Loucy (cell line): Measurements from ENCODE around the gene TSEN2.

Source experiments
- H2AFZ ChIP-seq: fragments of 200-600 bp; sonication (generic); 2 replicates; pipeline ENCODE4 v1.6.0; 2016; ENCODE audit warnings: antibody characterized with exemption, mild to moderate bottlenecking, low read length, moderate library complexity
- H3F3A ChIP-seq: fragments of 200-600 bp; 2 replicates; pipeline ENCODE4 v1.6.0; 2016; ENCODE audit warnings: antibody characterized with exemption, low read depth, mild to moderate bottlenecking
- H3K27me3 ChIP-seq: fragments of 200-600 bp; sonication (generic); 2 replicates; pipeline ENCODE4 v1.6.1; 2014; ENCODE audit warnings: low read length, mild to moderate bottlenecking; ENCODE audit not compliant: insufficient read depth, poor library complexity, severe bottlenecking
- H3K36me3 ChIP-seq: fragments of 200-600 bp; sonication (generic); 2 replicates; pipeline ENCODE4 v1.6.1; 2016; ENCODE audit warnings: low read length; ENCODE audit not compliant: insufficient read depth
- H3K4me1 ChIP-seq: fragments of 200-600 bp; sonication (generic); 2 replicates; pipeline ENCODE4 v1.5.1; 2014; ENCODE audit warnings: low read length, mild to moderate bottlenecking; ENCODE audit not compliant: insufficient read depth, poor library complexity, severe bottlenecking
- H3K4me2 ChIP-seq: fragments of 200-600 bp; sonication (generic); 2 replicates; pipeline ENCODE4 v1.6.0; 2014; ENCODE audit warnings: antibody characterized with exemption, low read length, low read depth, mild to moderate bottlenecking; ENCODE audit not compliant: poor library complexity, severe bottlenecking
- H3K4me3 ChIP-seq: fragments of 200-600 bp; sonication (generic); 2 replicates; pipeline ENCODE4 v1.5.1; 2014; ENCODE audit warnings: low read length, mild to moderate bottlenecking, mixed read lengths; ENCODE audit not compliant: poor library complexity, severe bottlenecking
- H3K79me2 ChIP-seq: fragments of 200-600 bp; sonication (generic); 2 replicates; pipeline ENCODE4 v1.6.1; 2014; ENCODE audit warnings: low read length; ENCODE audit not compliant: insufficient read depth
- H3K9ac ChIP-seq: fragments of 200-600 bp; sonication (generic); 2 replicates; pipeline ENCODE4 v1.6.0; 2014; ENCODE audit warnings: mild to moderate bottlenecking, low read depth, low read length, moderate library complexity; ENCODE audit not compliant: poor library complexity, severe bottlenecking
- H3K9me2 ChIP-seq: fragments of 200-600 bp; sonication (generic); replicated peaks from 2 replicates; pipeline ENCODE4 v1.6.1; 2016; ENCODE audit warnings: low read depth, low read length, mixed read lengths
- H3K9me3 ChIP-seq: fragments of 200-600 bp; sonication (generic); 2 replicates; pipeline ENCODE4 v1.6.1; 2014; ENCODE audit warnings: mild to moderate bottlenecking, antibody characterized with exemption, low read length, low read depth; ENCODE audit not compliant: insufficient read depth
- H4K20me1 ChIP-seq: fragments of 200-600 bp; sonication (generic); 2 replicates; pipeline ENCODE4 v1.6.0; 2014; ENCODE audit warnings: antibody characterized with exemption, low read length, mild to moderate bottlenecking; ENCODE audit not compliant: insufficient read depth, poor library complexity, severe bottlenecking
- CTCF ChIP-seq: fragments of 200-600 bp; sonication (generic); conservative IDR thresholded peaks from 2 replicates; pipeline ENCODE4 v1.5.1; 2014; ENCODE audit warnings: mild to moderate bottlenecking, antibody characterized with exemption, low read length
- EZH2phosphoT487 ChIP-seq: fragments of 200-600 bp; IDR thresholded peaks from 2 replicates; pipeline ENCODE4 v1.6.1; 2018; ENCODE audit warnings: antibody characterized with exemption, mild to moderate bottlenecking, moderate library complexity, borderline replicate concordance

TSEN2 gene

GRCh38 chr3:12454076-12454815, 30.0 kb upstream of the TSEN2 start:
- no peak for TF ChIP-seq CTCF
- no peak for TF ChIP-seq EZH2phosphoT487
- H3K36me3 ChIP-seq, result no peaks in the 10 kb centered on the region
- H3K4me1 ChIP-seq, result no peaks in the 10 kb centered on the region
- no peaks in the 10 kb centered on the region for H3F3A ChIP-seq
- no peak overlapping the region for H3K9ac ChIP-seq
- no peak overlapping the region for H2AFZ ChIP-seq
- H3K79me2 ChIP-seq, result no peaks in the 10 kb centered on the region
- H4K20me1 ChIP-seq, result no peaks in the 10 kb centered on the region
- no peak overlapping the region for H3K4me2 ChIP-seq
- H3K27me3 ChIP-seq, result no peaks in the 10 kb centered on the region
- no peaks in the 10 kb centered on the region for H3K9me3 ChIP-seq
- H3K9me2 ChIP-seq, result no peaks in the 10 kb centered on the region
- H3K4me3 ChIP-seq, result no peak overlapping the region

- no peaks in the 10 kb centered on the region for H3K9me2 ChIP-seq
- H3K9ac ChIP-seq, result no peak overlapping the region
- H3K79me2 ChIP-seq, result no peaks in the 10 kb centered on the region
- H3K27me3 ChIP-seq, result no peaks in the 10 kb centered on the region
- TF ChIP-seq CTCF (no peak), EZH2phosphoT487 (no peak)
- H2AFZ ChIP-seq, result no peak overlapping the region
- H3F3A ChIP-seq, result no peaks in the 10 kb centered on the region
- H3K9me3 ChIP-seq, result no peaks in the 10 kb centered on the region
- no peak overlapping the region for H3K4me2 ChIP-seq
- no peaks in the 10 kb centered on the region for H4K20me1 ChIP-seq
- no peak overlapping the region for H3K4me3 ChIP-seq
- H3K4me1 ChIP-seq, result no peaks in the 10 kb centered on the region
- H3K36me3 ChIP-seq, result no peaks in the 10 kb centered on the region
These were observed 29.5 kb upstream of the TSEN2 start for GRCh38 chr3:12454816-12455121.

- H3K27me3 ChIP-seq, result no peaks in the 10 kb centered on the region
- no peak overlapping the region for H3K4me2 ChIP-seq
- H2AFZ ChIP-seq, result no peak overlapping the region
- no peak overlapping the region for H3K9ac ChIP-seq
- H3K36me3 ChIP-seq, result no peaks in the 10 kb centered on the region
- peaks cover 3% of the 10 kb centered on the region for H3K4me1 ChIP-seq
- H3K9me3 ChIP-seq, result no peaks in the 10 kb centered on the region
- H4K20me1 ChIP-seq, result no peaks in the 10 kb centered on the region
- no peak for TF ChIP-seq CTCF
- TF ChIP-seq EZH2phosphoT487, result no peak
- H3K79me2 ChIP-seq, result no peaks in the 10 kb centered on the region
- no peaks in the 10 kb centered on the region for H3F3A ChIP-seq
- no peaks in the 10 kb centered on the region for H3K9me2 ChIP-seq
- H3K4me3 ChIP-seq, result no peak overlapping the region
These were observed 28.5 kb upstream of the TSEN2 start for GRCh38 chr3:12455740-12456139.
